HCT116 (cell line): Measurements from ENCODE around the gene STAG3.

Experiments used
- CTCF ChIP-seq, 3 experiments: fragments of 200-600 bp in 1 of 3; sonication (generic) in 1 of 3; IDR thresholded peaks in 2 of 3; conservative IDR thresholded peaks in 1 of 3; 2 replicates each; pipeline ENCODE4 v1.5.1; 2012 to 2017; ENCODE audit warnings: low read depth in 2 of 3, low read length in 2 of 3, antibody characterized with exemption in 1 of 3, borderline replicate concordance in 1 of 3, control low read depth in 1 of 3, mild to moderate bottlenecking in 1 of 3, mixed read lengths in 1 of 3, mixed run types in 1 of 3, moderate library complexity in 1 of 3; ENCODE audit not compliant: insufficient read depth in 1 of 3
- JUND ChIP-seq: IDR thresholded peaks from 2 replicates; pipeline ENCODE4 v1.6.1; 2012
- POLR2A ChIP-seq: IDR thresholded peaks from 2 replicates; pipeline ENCODE4 v1.7.0; 2011; ENCODE audit warnings: borderline replicate concordance; ENCODE audit not compliant: insufficient read depth, insufficient read length; ENCODE audit errors: extremely low read depth

- TF ChIP-seq JUND (no peak), CTCF (IDR thresholded peaks at IDR 0.05 in 2 of 3, conservative IDR thresholded peaks at IDR 0.05 in 1 of 3; ENCODE audit: borderline replicate concordance in 1 of 3, insufficient read depth in 1 of 3, low read depth in 2 of 3, low read length in 2 of 3) (no peak), POLR2A (no peak)
Measured at GRCh38 chr7:100192969-100193368, 15.3 kb downstream of the STAG3 start.
